Stimulated activated effector memory CD8-positive, alpha-beta T cell treated with anti-CD3 and anti-CD28 coated beads, Interleukin-12 subunit alpha, Interleukin-12 subunit beta, amount 100 ng/mL, for 72 hours (primary cell): ENCODE measurements around the gene MAPRE3.

Experiments used
- ATAC-seq: fragments of 150-1000 bp; cut with Tn5 transposase; 2 replicates; pipeline ENCODE4 v1.10.0; 2021
- DNase-seq, 2 donors: peaks; one replicate each; pipeline ENCODE4 v3.0.0; 2021 to 2022; ENCODE audit warnings: low spot score in 2 of 2
- H3K27ac Mint-ChIP-seq: one replicate; pipeline ENCODE4 v1.8.0; 2022; ENCODE audit warnings: mild to moderate bottlenecking, mixed read lengths
- H3K36me3 Mint-ChIP-seq: one replicate; pipeline ENCODE4 v1.8.0; 2022; ENCODE audit warnings: mild to moderate bottlenecking, mixed read lengths
- H3K4me1 Mint-ChIP-seq: one replicate; pipeline ENCODE4 v1.8.0; 2022; ENCODE audit warnings: mixed read lengths
- H3K4me3 Mint-ChIP-seq: one replicate; pipeline ENCODE4 v1.8.0; 2022; ENCODE audit warnings: mild to moderate bottlenecking, mixed read lengths
- H3K9me3 Mint-ChIP-seq: one replicate; pipeline ENCODE4 v1.8.0; 2022; ENCODE audit warnings: mixed read lengths

Gene MAPRE3

DNA sequence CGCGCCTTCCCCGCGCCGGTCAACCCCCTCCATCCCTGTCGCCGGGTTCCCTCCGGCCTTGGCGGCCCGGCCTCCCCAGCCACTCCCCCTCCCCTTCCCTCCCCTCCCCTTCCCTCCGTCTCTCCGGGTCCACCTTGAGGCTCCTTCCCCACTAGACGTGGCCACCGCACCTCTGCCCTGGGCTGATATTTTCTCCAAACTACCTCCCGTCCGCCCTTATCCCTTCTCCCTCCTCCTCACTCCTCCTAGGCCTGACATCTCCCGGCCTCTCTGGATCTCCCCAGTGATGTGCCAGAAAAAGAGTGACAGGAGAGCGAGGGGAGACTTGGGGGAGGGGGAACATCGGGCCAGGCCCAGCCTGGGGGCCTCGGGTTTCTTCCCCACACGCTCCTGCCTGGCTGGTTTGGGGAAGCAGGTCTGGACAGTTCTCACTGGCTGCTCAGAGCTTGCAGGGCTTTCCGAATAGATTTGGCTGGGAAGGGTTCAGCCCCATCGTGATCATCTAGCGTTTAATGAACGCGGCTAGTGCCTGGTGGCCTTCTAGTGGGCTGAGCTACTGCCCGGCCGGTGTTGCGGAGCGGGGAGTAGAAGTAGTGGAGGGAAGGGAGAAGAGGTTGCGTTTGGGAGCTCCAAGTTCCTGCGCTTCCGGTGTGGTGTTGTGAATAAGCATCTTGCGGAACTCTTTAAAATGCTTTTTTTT lies 641 bp downstream of the MAPRE3 start:
- H3K9me3 Mint-ChIP-seq: no peaks in the 10 kb centered on the region
- H3K27ac Mint-ChIP-seq: peak overlapping the region; percentile 74
- H3K4me3 Mint-ChIP-seq: peak overlapping the region; percentile 75
- ATAC-seq: no peak
- H3K4me1 Mint-ChIP-seq: peaks cover 26% of the 10 kb centered on the region
- no peak for DNase-seq
- peaks cover 6% of the 10 kb centered on the region for H3K36me3 Mint-ChIP-seq

DNA sequence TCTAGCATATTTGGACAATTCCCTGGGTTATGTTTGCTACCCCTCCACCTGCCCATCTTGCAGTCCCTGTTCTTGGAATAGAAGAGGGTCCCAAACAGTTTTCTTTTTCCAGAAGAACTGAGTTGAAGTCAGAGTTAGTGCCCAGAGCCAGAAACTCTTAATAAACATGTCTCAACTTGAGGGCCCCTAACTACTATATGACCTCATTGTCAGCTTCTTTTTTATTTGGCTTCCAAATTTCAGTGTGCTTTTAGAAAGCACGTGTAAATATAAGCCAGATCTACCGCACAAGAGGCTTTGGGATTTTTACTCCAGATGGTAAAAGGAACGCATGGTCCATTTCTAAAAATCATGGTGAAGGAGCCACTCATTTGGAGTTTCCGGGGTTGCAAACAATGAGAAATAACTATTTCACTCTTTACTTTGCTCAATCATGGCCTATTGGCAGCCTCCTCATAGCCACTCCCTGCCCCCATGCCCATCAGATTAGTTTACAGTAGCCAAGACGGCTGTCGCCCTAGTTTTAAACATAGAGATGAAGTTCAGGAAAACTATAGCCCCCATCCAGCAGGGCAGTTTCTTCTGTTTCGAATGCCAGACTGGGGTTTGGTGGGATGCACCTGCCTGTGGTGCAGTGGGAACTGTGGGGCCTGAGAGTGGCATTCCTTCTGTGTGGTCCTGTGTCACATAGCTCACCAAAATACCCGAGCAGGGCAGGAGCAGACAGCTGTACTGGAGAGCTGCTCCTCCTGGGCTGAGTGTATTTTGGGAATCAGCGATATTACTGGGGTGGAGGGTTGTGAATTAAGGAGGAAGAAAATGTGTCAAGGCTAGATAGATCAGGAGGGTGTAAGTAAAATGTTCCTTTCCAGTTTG lies 1.7 kb downstream of the MAPRE3 start:
- ATAC-seq (no peak), DNase-seq (no peak)
- Mint-ChIP-seq H3K36me3 (peaks cover 6% of the 10 kb centered on the region), H3K27ac (no peak overlapping the region), H3K9me3 (no peaks in the 10 kb centered on the region), H3K4me3 (peak overlapping the region; percentile 75), H3K4me1 (peaks cover 26% of the 10 kb centered on the region)

DNA sequence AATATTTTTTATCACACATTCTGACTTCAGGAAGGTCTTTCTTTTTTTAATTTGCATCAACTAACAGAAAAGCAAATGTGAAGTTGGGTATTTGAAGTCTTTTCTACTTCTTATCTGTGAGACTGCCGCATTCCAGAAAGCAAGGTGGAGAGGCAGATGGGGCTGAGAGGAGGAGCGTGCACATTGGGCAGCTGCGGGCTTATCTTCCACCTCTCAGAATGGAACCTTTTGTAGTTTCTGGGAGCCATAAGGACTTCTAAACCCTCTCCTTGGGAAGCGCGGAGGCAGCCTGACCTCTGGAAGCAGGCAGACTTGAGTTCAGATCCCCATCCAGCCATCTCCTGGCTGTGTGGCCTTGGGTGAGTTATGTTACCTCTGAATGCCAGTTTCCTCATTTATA lies 3.9 kb downstream of the MAPRE3 start:
- Mint-ChIP-seq H3K4me1 (peaks cover 15% of the 10 kb centered on the region), H3K27ac (no peak overlapping the region), H3K36me3 (peaks cover 3% of the 10 kb centered on the region), H3K4me3 (no peak overlapping the region), H3K9me3 (no peaks in the 10 kb centered on the region)
- DNase-seq (no peak), ATAC-seq (no peak)

DNA sequence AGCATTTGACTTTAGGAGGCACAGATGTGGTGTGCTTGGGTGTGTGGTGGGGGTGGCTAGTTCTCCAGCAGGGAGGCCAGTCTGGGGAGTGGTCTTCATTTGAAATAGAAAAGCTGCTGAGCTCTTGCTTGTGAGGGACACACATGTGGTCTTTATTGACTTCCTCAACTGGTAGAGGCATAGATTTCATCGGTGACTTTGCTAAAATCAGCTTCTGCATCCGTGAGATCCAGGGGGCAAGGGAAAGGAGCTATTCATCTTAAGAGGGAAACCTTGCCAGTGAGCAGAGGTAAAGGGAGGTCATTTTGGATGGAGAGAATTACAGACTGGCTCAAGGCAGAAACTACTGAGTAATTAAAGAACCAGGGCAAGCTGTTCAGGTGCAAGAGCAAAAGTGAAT lies 4.7 kb downstream of the MAPRE3 start:
- H3K9me3 Mint-ChIP-seq: no peaks in the 10 kb centered on the region
- no peak overlapping the region for H3K27ac Mint-ChIP-seq
- ATAC-seq (no peak), DNase-seq (no peak)
- peaks cover 9% of the 10 kb centered on the region for H3K4me1 Mint-ChIP-seq
- no peak overlapping the region for H3K4me3 Mint-ChIP-seq
- H3K36me3 Mint-ChIP-seq: no peaks in the 10 kb centered on the region

DNA sequence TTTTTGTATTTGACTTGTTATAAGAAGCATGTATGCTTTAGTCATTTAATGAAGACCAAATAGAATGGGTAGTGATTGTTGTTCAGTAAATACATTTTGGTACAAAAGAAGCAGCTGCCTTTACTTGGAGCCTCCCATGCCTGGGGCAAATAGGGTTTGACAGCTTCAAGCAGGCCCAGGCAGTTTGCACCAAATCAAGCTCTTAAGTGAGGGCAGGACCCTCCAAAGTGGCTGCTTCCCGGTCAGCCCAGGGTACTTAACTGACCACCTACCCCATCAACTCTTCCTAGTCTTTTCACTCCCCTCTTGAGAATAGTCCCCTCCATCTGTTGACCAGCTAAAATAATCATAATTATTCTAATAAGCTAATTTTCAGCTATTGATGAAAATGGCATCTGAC lies 5.2 kb downstream of the MAPRE3 start:
- Mint-ChIP-seq H3K36me3 (no peaks in the 10 kb centered on the region), H3K9me3 (no peaks in the 10 kb centered on the region), H3K4me1 (peaks cover 9% of the 10 kb centered on the region), H3K27ac (no peak overlapping the region), H3K4me3 (no peak overlapping the region)
- DNase-seq (no peak), ATAC-seq (no peak)

DNA sequence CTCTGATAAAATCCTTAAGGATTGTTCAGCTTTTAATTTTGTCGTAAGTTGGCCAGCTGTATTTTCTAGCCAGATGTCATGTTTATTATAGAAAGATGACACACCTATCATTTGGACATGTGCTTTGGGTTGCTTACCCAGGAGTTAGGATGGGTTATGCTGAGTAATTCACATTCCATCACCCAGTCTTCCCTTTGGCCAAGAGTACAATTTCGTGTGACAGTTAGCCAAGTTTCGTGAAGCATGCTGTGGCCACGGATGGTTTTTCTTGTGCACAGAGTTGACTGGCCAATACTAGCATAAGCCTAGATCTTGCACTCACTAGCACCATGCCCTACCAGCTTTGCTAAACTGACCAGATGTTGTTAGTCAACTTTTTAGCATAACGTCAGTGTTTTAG lies 5.8 kb downstream of the MAPRE3 start:
- ATAC-seq (no peak), DNase-seq (no peak)
- H3K36me3 Mint-ChIP-seq: no peaks in the 10 kb centered on the region
- peaks cover 3% of the 10 kb centered on the region for H3K4me1 Mint-ChIP-seq
- H3K27ac Mint-ChIP-seq: no peak overlapping the region
- no peaks in the 10 kb centered on the region for H3K9me3 Mint-ChIP-seq
- no peak overlapping the region for H3K4me3 Mint-ChIP-seq

DNA sequence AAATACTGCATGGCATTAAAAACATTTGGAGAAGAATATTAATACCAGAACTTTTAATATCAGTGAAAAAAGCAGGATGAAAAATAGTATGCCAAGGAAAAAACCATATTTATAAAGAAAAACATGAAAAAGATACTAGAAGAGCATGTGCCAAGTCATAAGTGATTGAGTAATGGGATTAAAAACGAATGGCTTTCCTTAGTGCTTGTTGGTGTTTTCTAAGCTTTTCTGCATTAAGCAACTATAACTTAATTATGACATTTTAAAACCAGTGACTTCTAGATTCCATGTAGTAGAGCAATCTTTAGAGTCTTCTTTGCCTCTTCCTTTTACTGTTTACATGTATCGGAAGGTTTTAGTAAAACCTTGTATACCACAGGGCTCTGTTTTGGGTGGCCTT lies 6.6 kb downstream of the MAPRE3 start:
- Mint-ChIP-seq H3K4me1 (no peaks in the 10 kb centered on the region), H3K9me3 (no peaks in the 10 kb centered on the region), H3K4me3 (no peak overlapping the region), H3K36me3 (no peaks in the 10 kb centered on the region), H3K27ac (no peak overlapping the region)
- no peak for ATAC-seq
- no peak for DNase-seq

DNA sequence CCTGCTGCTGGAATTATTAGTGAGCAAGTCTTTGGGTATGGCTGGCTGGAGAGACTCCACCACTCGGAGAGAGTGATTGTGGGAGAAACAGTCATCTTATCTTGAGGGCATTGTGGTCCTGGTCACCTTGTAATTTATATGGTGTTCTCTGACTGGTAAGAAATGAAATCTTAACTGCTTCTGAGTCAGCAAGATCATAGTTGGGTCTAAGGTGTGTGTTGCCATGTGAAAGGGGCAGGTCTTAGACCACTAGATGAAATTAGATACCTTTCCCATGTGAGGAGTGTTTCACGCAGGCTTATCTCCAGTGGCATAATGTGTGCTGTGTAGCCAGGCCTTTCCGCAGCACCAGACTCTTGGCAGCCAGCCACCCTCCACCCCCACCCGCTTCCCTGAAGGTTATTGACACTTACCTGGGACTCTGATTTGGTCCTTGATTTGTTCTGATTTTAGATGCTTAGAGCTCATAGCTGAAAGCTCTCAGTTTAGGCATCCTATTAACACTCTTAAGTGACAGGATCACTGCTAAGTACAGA lies 7.7 kb downstream of the MAPRE3 start:
- Mint-ChIP-seq H3K36me3 (no peaks in the 10 kb centered on the region), H3K9me3 (no peaks in the 10 kb centered on the region), H3K4me3 (no peak overlapping the region), H3K27ac (no peak overlapping the region), H3K4me1 (no peaks in the 10 kb centered on the region)
- DNase-seq (no peak), ATAC-seq (no peak)

DNA sequence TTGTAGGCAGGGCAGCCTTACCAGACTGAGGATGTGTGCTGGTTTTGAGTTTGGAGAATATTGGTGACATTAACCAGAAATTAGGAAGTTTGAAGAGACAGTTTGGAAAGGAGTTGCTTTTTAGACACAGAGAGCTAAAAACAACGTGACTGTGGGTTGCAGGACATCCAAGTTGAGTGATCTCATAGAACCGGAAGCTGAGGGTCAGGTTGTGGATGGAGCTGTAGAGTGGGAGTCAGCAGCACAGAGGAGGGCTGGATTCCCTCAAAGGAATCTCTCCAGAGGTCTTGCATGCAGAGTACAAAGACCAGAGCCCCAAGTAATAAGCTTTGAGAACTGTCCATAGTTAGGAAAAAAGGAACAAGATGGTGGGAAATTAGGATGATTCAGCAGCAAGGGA lies 9.3 kb downstream of the MAPRE3 start:
- Mint-ChIP-seq H3K4me3 (no peak overlapping the region), H3K9me3 (no peaks in the 10 kb centered on the region), H3K27ac (no peak overlapping the region), H3K4me1 (no peaks in the 10 kb centered on the region), H3K36me3 (no peaks in the 10 kb centered on the region)
- no peak for DNase-seq
- no peak for ATAC-seq

DNA sequence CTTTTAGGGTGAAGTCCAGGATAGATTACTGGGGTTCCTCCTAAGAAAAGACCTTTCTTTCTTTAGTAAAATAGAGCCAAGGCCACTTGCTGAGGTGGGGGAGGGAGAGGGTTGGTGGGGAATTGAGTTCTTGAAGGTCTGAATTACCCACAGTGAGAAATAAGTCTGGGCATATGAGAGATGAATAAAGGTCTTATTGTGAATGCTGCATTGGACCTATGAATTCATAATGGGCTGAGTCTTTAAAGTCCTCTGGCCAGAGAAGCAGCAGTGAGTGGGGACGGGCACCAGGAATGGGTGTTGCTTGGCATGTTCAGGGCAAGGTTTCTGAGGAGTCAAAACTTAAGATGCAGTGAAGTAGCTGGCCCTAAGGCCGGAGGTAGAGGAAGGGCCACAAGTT lies 10.5 kb downstream of the MAPRE3 start:
- Mint-ChIP-seq H3K4me3 (no peak overlapping the region), H3K9me3 (no peaks in the 10 kb centered on the region), H3K27ac (no peak overlapping the region), H3K4me1 (no peaks in the 10 kb centered on the region), H3K36me3 (no peaks in the 10 kb centered on the region)
- DNase-seq (no peak), ATAC-seq (no peak)

DNA sequence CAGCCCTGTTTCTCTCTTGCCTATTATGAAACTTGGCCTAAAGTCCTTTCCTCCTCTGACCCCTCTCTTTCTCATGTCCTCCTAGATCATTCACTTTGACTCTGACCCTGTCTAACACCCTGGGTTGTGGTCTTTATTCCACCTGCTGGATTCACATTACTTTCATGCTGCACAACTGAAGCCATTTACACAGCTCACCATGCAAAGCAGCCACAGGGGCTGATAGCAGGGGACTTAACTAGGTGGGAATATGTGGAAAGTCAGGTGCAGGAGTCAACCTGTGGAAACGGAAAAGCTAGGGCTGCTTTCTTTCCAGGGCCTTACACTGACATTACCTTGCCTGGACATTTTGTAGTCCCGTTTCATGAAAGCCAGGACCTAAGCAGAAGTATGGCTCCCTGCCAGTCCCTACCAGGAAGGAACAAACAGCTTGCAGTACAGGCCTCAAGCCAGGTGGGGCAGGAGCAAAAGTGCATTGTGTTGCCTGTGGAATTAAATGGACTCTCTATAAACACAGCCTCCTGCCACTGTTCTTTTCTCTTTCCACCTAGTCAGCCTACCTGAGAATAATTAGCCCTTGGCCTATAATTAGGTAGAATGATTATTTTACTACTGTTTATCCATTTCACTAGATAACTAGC lies 11.8 kb downstream of the MAPRE3 start:
- H3K9me3 Mint-ChIP-seq: no peaks in the 10 kb centered on the region
- peak; percentile 64 for ATAC-seq

DNA sequence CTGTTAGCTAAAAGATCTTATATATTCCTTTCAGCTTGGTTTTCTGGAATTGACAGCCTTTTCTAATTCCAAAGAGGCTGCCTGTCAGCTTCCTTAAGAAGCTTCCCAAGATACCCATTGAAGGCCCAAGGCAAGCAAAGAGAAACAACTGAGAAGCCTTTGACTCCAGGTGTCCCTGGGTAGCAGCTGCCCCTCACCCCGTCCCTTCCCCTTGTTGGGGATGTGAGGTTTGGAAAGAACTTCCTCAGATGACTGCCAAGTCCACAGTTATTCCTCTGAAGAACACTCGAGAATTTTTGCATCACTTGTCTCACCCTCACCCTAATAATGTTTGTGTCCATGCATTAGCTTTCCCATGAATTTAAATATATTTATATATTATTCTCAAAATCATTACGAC lies 13.3 kb downstream of the MAPRE3 start:
- DNase-seq (no peak), ATAC-seq (no peak)
- H3K4me1 Mint-ChIP-seq: no peaks in the 10 kb centered on the region
- no peaks in the 10 kb centered on the region for H3K36me3 Mint-ChIP-seq
- H3K27ac Mint-ChIP-seq: no peak overlapping the region
- H3K4me3 Mint-ChIP-seq: no peak overlapping the region
- H3K9me3 Mint-ChIP-seq: no peaks in the 10 kb centered on the region

More for the DNA sequence above, 11.8 kb downstream of the MAPRE3 start:
- Mint-ChIP-seq H3K4me1 (no peaks in the 10 kb centered on the region), H3K27ac (no peak overlapping the region), H3K4me3 (no peak overlapping the region), H3K36me3 (no peaks in the 10 kb centered on the region)
- DNase-seq: no peak

DNA sequence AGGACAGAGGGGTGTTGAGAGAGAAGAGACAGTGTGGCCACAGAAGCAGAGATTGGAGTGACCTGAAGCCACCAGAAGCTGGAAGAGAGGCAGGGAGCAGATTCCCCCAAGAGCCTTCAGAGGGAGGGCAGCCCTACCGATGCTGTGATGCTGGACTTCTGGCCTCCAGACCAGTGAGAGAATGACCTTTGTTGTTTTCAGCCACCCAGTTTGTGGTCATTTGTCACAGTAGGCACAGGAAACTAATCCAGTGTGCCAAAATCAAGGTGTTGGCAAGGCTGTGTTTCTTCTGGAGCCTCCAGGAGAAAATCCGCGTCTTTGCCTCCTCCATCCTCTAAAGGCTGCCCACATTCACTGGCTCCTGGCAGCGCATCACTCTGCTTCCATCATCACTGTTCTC lies 15.4 kb downstream of the MAPRE3 start:
- Mint-ChIP-seq H3K4me3 (no peak overlapping the region), H3K4me1 (no peaks in the 10 kb centered on the region), H3K36me3 (peaks cover under 1% of the 10 kb centered on the region), H3K9me3 (no peaks in the 10 kb centered on the region), H3K27ac (no peak overlapping the region)
- ATAC-seq: no peak
- no peak for DNase-seq

DNA sequence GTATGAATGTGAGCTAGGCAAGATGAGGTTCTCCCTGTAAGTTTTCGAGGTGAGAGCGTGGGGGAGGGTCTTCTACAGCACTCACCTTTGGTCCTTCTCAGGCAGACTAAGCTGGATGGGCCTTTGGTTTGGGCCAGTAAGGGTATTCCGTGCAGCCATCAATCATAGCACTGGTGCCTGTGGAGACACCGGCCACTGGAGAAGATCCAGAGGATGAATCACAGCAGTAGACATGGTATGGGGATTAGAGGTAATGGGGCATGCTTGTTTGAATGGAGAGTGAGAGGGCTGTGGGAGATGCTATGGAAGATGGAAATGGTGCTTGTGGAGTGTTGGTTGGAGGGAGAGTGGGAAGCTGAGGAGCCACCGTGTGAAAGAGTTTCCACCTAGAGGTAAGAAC lies 16.1 kb downstream of the MAPRE3 start:
- peaks cover 4% of the 10 kb centered on the region for H3K36me3 Mint-ChIP-seq
- H3K9me3 Mint-ChIP-seq: no peaks in the 10 kb centered on the region
- H3K4me3 Mint-ChIP-seq: no peak overlapping the region
- H3K27ac Mint-ChIP-seq: no peak overlapping the region
- H3K4me1 Mint-ChIP-seq: no peaks in the 10 kb centered on the region
- ATAC-seq (no peak), DNase-seq (no peak)

DNA sequence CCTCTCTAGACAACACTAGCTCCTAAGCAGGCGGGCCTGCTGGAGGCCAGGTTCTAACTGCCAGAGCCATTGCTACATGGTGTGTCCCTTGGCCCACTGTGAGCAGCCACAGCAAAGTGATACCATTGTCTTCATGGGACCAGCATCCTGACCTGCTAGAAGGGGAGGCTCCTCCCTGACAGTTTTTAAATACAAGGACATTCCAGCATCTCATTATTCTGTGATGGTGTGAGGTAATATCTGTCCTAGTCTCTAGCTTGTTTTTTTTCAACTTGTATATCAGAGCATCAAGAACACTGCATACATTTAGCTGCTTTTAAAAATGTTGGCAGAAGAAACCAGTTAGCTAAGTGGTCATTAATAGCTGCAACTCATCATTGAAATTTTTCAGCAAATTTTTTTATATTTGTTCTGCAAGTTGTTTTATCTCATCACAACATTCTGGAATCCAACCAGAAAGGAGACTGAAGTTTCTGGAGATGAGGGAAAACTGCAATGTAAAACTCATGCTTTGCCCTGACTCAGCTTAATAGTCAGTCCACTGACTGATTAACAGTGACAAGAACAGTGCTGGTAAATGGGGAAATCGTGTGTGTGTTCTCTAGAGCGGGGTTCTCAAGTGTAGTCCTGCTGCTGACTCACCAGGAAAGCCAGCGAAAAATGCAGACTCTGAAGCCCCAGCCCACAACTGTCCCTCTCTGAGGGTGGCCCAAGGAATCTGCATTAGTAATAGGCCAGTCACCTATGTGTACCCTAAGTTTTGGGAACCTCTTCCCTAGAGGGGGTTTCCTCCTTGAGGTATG lies 17.8 kb downstream of the MAPRE3 start:
- H3K4me1 Mint-ChIP-seq: no peaks in the 10 kb centered on the region
- ATAC-seq (no peak), DNase-seq (no peak)
- H3K27ac Mint-ChIP-seq: no peak overlapping the region
- no peaks in the 10 kb centered on the region for H3K9me3 Mint-ChIP-seq
- peaks cover 4% of the 10 kb centered on the region for H3K36me3 Mint-ChIP-seq
- no peak overlapping the region for H3K4me3 Mint-ChIP-seq
